ENCODE data around the gene PPP3R1. TPM values are rescaled to one million over a fixed set of nuclear protein-coding genes. Genes with fewer than 3 reads are reported as not detected.

PPP3R1 gene
- total and polyA plus RNA-seq, 2 experiments from 2014 or later: 7.9 to 49.6 TPM

DNA sequence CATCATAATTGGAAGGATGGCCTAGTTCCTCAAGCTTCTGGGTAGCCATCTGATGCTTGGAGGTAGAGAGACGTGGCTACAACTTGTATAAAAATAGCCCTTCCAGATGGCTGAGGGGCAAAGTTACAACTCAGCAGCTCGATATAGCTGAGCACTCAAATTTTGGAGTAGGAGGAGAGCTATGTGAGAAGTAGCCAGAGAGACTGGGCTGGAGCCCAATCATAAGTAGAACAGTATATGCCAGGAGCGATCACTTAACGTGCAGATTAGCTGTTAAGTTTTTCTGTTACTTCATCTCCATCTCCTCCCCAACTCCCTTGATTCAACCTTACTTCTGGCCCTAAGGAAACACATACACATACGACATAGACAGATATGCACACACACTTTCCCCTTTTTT is 38.6 kb upstream of the PPP3R1 start (continued):
- TF ChIP-seq, protein P1, sequence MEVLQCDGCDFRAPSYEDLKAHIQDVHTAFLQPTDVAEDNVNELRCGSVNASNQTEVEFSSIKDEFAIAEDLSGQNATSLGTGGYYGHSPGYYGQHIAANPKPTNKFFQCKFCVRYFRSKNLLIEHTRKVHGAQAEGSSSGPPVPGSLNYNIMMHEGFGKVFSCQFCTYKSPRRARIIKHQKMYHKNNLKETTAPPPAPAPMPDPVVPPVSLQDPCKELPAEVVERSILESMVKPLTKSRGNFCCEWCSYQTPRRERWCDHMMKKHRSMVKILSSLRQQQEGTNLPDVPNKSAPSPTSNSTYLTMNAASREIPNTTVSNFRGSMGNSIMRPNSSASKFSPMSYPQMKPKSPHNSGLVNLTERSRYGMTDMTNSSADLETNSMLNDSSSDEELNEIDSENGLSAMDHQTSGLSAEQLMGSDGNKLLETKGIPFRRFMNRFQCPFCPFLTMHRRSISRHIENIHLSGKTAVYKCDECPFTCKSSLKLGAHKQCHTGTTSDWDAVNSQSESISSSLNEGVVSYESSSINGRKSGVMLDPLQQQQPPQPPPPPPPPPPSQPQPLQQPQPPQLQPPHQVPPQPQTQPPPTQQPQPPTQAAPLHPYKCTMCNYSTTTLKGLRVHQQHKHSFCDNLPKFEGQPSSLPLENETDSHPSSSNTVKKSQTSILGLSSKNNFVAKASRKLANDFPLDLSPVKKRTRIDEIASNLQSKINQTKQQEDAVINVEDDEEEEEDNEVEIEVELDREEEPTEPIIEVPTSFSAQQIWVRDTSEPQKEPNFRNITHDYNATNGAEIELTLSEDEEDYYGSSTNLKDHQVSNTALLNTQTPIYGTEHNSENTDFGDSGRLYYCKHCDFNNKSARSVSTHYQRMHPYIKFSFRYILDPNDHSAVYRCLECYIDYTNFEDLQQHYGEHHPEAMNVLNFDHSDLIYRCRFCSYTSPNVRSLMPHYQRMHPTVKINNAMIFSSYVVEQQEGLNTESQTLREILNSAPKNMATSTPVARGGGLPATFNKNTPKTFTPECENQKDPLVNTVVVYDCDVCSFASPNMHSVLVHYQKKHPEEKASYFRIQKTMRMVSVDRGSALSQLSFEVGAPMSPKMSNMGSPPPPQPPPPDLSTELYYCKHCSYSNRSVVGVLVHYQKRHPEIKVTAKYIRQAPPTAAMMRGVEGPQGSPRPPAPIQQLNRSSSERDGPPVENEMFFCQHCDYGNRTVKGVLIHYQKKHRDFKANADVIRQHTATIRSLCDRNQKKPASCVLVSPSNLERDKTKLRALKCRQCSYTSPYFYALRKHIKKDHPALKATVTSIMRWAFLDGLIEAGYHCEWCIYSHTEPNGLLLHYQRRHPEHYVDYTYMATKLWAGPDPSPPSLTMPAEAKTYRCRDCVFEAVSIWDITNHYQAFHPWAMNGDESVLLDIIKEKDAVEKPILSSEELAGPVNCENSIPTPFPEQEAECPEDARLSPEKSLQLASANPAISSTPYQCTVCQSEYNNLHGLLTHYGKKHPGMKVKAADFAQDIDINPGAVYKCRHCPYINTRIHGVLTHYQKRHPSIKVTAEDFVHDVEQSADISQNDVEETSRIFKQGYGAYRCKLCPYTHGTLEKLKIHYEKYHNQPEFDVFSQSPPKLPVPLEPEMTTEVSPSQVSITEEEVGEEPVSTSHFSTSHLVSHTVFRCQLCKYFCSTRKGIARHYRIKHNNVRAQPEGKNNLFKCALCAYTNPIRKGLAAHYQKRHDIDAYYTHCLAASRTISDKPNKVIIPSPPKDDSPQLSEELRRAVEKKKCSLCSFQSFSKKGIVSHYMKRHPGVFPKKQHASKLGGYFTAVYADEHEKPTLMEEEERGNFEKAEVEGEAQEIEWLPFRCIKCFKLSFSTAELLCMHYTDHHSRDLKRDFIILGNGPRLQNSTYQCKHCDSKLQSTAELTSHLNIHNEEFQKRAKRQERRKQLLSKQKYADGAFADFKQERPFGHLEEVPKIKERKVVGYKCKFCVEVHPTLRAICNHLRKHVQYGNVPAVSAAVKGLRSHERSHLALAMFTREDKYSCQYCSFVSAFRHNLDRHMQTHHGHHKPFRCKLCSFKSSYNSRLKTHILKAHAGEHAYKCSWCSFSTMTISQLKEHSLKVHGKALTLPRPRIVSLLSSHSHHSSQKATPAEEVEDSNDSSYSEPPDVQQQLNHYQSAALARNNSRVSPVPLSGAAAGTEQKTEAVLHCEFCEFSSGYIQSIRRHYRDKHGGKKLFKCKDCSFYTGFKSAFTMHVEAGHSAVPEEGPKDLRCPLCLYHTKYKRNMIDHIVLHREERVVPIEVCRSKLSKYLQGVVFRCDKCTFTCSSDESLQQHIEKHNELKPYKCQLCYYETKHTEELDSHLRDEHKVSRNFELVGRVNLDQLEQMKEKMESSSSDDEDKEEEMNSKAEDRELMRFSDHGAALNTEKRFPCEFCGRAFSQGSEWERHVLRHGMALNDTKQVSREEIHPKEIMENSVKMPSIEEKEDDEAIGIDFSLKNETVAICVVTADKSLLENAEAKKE (CRISPR knock-in tag; IDR thresholded peaks at IDR 0.05): no peak
- TF ChIP-seq, protein P2, sequence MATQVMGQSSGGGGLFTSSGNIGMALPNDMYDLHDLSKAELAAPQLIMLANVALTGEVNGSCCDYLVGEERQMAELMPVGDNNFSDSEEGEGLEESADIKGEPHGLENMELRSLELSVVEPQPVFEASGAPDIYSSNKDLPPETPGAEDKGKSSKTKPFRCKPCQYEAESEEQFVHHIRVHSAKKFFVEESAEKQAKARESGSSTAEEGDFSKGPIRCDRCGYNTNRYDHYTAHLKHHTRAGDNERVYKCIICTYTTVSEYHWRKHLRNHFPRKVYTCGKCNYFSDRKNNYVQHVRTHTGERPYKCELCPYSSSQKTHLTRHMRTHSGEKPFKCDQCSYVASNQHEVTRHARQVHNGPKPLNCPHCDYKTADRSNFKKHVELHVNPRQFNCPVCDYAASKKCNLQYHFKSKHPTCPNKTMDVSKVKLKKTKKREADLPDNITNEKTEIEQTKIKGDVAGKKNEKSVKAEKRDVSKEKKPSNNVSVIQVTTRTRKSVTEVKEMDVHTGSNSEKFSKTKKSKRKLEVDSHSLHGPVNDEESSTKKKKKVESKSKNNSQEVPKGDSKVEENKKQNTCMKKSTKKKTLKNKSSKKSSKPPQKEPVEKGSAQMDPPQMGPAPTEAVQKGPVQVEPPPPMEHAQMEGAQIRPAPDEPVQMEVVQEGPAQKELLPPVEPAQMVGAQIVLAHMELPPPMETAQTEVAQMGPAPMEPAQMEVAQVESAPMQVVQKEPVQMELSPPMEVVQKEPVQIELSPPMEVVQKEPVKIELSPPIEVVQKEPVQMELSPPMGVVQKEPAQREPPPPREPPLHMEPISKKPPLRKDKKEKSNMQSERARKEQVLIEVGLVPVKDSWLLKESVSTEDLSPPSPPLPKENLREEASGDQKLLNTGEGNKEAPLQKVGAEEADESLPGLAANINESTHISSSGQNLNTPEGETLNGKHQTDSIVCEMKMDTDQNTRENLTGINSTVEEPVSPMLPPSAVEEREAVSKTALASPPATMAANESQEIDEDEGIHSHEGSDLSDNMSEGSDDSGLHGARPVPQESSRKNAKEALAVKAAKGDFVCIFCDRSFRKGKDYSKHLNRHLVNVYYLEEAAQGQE (IDR thresholded peaks at IDR 0.05; ENCODE audit: unreplicated experiment): no peak
- no peak for TF ChIP-seq EZH2 (IDR thresholded peaks at IDR 0.05; ENCODE audit: low read depth, unreplicated experiment)
- TF ChIP-seq POLR2AphosphoS5 (IDR thresholded peaks at IDR 0.05; ENCODE audit: low read depth): no peak
- TF ChIP-seq CREB1 (CRISPR knock-in tag; IDR thresholded peaks at IDR 0.05; ENCODE audit: low read depth): no peak
- no peak for TF ChIP-seq EZH2phosphoT487 (IDR thresholded peaks at IDR 0.05; ENCODE audit: unreplicated experiment)
